Natural killer cell (primary cell): ENCODE results near the gene LMAN2L. TPM values are rescaled to one million over a fixed set of nuclear protein-coding genes. Genes with fewer than 3 reads are reported as not detected.

Experiments
- ATAC-seq, 3 donors: fragments of 150-1000 bp in 2 of 3; fragments of 200-7000 bp in 1 of 3; cut with Tn5 transposase; 1 replicate in 1 of 3; 2 replicates in 2 of 3; pipeline ENCODE4 v1.10.0; 2021; ENCODE audit warnings: mild to moderate bottlenecking in 2 of 3, moderate library complexity in 2 of 3
- DNase-seq, 2 donors: peaks; one replicate each; pipeline versions ENCODE4 v3.0.0 to v3.0.0-alpha.2; 2013 to 2021; ENCODE audit warnings: mixed read lengths in 1 of 2
- H3K27ac ChIP-seq: one replicate; pipeline ENCODE4 v1.5.1; 2013; ENCODE audit warnings: mild to moderate bottlenecking, low read length
- H3K27me3 ChIP-seq: one replicate; pipeline ENCODE4 v1.6.1; 2013; ENCODE audit warnings: low read length; ENCODE audit not compliant: control insufficient read depth, insufficient read depth
- H3K36me3 ChIP-seq: one replicate; pipeline ENCODE4 v1.6.1; 2013; ENCODE audit warnings: low read length; ENCODE audit not compliant: control insufficient read depth, insufficient read depth
- H3K4me1 ChIP-seq: one replicate; pipeline ENCODE4 v1.6.1; 2013; ENCODE audit warnings: low read length; ENCODE audit not compliant: control insufficient read depth, insufficient read depth
- H3K4me3 ChIP-seq: one replicate; pipeline ENCODE4 v1.5.1; 2013; ENCODE audit warnings: low read length
- H3K9me3 ChIP-seq: one replicate; pipeline ENCODE4 v1.6.1; 2013; ENCODE audit warnings: low read length; ENCODE audit not compliant: control insufficient read depth, insufficient read depth
- H3K27ac Mint-ChIP-seq, 2 donors: one replicate each; pipeline ENCODE4 v1.8.0; 2022; ENCODE audit warnings: mild to moderate bottlenecking in 2 of 2, mixed read lengths in 2 of 2, moderate library complexity in 1 of 2
- H3K27me3 Mint-ChIP-seq, 2 donors: one replicate each; pipeline ENCODE4 v1.8.0; 2022; ENCODE audit warnings: low read depth in 2 of 2, mixed read lengths in 2 of 2
- H3K36me3 Mint-ChIP-seq: one replicate; pipeline ENCODE4 v1.8.0; 2022; ENCODE audit warnings: mixed read lengths
- H3K4me1 Mint-ChIP-seq, 2 donors: one replicate each; pipeline ENCODE4 v1.8.0; 2022; ENCODE audit warnings: mixed read lengths in 2 of 2
- H3K4me3 Mint-ChIP-seq: one replicate; pipeline ENCODE4 v1.8.0; 2022; ENCODE audit warnings: mild to moderate bottlenecking, moderate library complexity, mixed read lengths
- H3K9me3 Mint-ChIP-seq, 2 donors: one replicate each; pipeline ENCODE4 v1.8.0; 2022; ENCODE audit warnings: mixed read lengths in 2 of 2
- WGBS: methylation state at CpG from one replicate; pipeline ENCODE4 v1.1.7; 2013; ENCODE audit warnings: missing lambda C conversion rate; ENCODE audit not compliant: insufficient coverage; 5-methylcytosine and 5-hydroxymethylcytosine counted together
- intact Hi-C: fragments of 100-400 bp; cut with micrococcal nuclease; formaldehyde crosslinking; loops from one replicate; pipeline ENCODE4 v1.14.2; 2022
- total RNA-seq, 4 donors: library from RNA; stranded (reverse); fragments of 120-200 nt in 1 of 4; gene quantifications; one replicate each; pipeline versions ENCODE4 v1.2.3 to v1.2.4, GENCODE V29; 2013 to 2022
- TF ChIP-seq, protein P1 (sequence below): fragments of 200-600 bp; IDR thresholded peaks from one replicate; pipeline ENCODE4 v1.8.0; 2022; ENCODE audit warnings: antibody characterized with exemption

The LMAN2L gene
- total RNA-seq, 3 donors from 2014 or later (not counting 1 experiment from before 2014, with no cell fraction given): 4.0 to 7.9 (median 5.9) TPM

DNA sequence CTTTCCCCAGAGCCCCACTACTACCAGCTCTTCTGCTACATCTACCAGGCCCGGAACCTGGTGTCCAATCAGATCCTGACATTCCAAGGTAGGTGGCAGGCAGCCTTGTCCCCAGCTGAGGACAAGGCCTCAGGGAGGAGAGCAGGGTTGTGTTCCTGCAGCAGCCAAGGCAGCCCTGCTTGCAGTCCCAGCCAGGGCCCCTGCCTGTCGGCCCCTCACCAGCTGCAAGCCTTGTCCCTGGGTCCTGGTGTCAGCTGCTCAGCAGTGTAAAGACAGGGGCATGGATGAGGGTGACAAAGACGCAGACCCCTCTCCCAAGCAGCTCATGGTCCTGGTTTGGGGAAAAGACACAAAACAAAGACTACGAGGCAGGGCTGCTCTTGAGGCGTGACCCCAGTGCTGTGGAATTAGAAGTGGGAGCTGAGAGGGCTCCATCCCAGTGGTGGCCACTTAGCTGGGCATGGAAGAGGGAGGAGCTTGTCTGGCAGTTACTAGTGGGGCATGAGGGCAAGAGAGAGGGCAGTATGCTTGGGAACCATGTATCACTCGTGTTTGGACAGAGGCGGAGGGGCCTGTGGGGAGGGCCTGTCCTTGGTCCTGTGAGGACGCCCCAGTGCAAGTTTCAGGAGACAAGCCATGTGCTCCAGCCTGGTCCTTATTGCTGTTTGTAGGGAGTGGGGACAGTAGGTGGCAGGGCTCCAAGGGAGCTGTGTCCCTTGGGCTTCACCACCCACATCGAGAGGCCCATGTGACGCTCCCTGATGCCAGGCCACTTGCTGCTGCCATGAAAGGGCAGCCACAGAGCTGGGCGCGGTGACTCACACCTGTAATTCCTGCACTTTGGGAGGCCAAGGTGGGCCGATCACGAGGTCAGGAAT, 47.5 kb downstream of the LMAN2L start:
- Mint-ChIP-seq H3K36me3 (no peaks in the 10 kb centered on the region), H3K27ac (no peak overlapping the region), H3K4me3 (no peak overlapping the region), H3K27me3 (no peaks in the 10 kb centered on the region), H3K9me3 (no peaks in the 10 kb centered on the region), H3K4me1 (no peaks in the 10 kb centered on the region)
- TF ChIP-seq, protein P1, sequence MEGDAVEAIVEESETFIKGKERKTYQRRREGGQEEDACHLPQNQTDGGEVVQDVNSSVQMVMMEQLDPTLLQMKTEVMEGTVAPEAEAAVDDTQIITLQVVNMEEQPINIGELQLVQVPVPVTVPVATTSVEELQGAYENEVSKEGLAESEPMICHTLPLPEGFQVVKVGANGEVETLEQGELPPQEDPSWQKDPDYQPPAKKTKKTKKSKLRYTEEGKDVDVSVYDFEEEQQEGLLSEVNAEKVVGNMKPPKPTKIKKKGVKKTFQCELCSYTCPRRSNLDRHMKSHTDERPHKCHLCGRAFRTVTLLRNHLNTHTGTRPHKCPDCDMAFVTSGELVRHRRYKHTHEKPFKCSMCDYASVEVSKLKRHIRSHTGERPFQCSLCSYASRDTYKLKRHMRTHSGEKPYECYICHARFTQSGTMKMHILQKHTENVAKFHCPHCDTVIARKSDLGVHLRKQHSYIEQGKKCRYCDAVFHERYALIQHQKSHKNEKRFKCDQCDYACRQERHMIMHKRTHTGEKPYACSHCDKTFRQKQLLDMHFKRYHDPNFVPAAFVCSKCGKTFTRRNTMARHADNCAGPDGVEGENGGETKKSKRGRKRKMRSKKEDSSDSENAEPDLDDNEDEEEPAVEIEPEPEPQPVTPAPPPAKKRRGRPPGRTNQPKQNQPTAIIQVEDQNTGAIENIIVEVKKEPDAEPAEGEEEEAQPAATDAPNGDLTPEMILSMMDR: no peak
- Histone ChIP-seq H3K36me3 (no peaks in the 10 kb centered on the region), H3K27ac (no peak overlapping the region), H3K4me3 (no peak overlapping the region), H3K27me3 (no peaks in the 10 kb centered on the region), H3K9me3 (no peaks in the 10 kb centered on the region), H3K4me1 (no peaks in the 10 kb centered on the region)
- ATAC-seq: no peak
- 92% methylated on average over 14 of the region's 14 CpGs for WGBS
- DNase-seq: no peak
- intact Hi-C loops: no loop called here

DNA sequence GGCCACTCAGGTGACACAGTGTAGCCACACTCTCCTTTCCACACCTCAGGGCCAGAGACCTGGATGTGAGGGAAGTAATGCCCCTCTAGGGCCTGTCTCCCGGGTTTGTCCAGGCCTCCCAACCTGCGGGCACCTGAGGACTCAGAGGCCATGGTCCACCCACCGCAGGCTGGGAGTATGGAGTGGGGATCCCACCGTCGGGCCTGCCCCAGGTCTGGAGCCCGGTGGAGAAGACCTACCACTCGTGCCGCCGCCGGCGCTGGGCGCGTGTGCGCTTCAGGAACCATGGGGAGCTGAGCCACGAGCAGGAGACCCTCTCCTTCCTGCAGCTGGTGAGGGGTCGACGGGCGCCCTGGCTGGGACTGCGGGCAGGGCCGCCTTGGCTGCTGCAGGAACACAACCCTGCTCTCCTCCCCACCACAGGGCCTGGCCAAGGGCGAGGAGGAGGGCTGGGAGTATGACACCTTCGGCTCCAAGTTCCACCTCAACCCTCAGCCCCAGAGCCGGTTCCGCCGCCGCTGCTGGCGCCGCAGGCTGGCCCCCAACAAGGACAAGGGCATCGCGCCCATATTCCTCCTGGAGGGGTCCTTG, 48.7 kb downstream of the LMAN2L start:
- Mint-ChIP-seq H3K27ac (no peak overlapping the region), H3K9me3 (no peaks in the 10 kb centered on the region)
- 94% methylated on average over 30 of the region's 30 CpGs for WGBS

DNA sequence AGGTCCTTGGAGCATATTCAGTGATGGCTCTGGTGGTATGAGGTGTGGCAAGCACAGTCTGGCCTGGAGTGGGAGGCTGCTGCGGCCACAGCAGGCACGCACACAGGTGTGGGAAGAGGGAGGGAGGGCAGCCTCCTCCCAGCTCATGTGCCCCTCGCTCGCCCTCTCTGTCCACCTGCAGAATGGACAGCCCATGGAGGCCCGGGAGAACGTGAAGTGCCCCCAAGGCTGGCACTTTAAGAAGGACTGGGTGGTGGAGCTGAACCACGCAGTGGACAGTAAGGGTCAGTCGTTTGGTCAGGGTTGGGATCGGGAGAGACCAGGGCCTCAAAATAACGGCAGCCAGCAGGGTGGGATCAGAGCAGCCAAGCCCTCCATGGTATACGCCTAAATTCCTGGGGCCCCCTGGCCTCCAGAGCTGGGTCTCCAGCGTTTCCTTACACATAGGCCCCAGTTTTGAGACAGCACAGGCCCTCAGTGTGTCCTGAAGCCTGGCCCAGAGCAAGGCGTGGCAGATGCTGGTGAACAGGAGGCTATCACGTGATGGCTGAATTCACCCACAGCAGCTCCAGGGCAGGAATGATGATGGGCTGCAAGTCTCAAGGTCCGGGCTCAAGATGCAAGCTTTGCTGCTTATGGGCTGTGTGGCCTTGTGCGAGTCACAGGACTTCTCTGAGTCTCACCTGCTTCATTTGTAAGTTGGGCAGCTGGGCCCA, 49.4 kb downstream of the LMAN2L start:
- Mint-ChIP-seq H3K4me3 (no peak overlapping the region), H3K36me3 (no peaks in the 10 kb centered on the region), H3K4me1 (no peaks in the 10 kb centered on the region), H3K27me3 (no peaks in the 10 kb centered on the region), H3K27ac (no peak overlapping the region), H3K9me3 (no peaks in the 10 kb centered on the region)
- TF ChIP-seq, protein P1: no peak
- Histone ChIP-seq H3K4me3 (no peak overlapping the region), H3K36me3 (no peaks in the 10 kb centered on the region), H3K27ac (no peak overlapping the region), H3K4me1 (no peaks in the 10 kb centered on the region), H3K27me3 (no peaks in the 10 kb centered on the region), H3K9me3 (no peaks in the 10 kb centered on the region)
- DNase-seq: no peak
- intact Hi-C loops: no loop called here
- WGBS: 92% methylated on average over 16 of the region's 16 CpGs
- ATAC-seq: no peak

More for the DNA sequence above, 48.7 kb downstream of the LMAN2L start:
- no peak overlapping the region for H3K4me3 ChIP-seq
- H3K4me1 ChIP-seq: no peaks in the 10 kb centered on the region
- H3K36me3 ChIP-seq: no peaks in the 10 kb centered on the region
- Mint-ChIP-seq H3K4me1 (no peaks in the 10 kb centered on the region), H3K4me3 (no peak overlapping the region), H3K27me3 (no peaks in the 10 kb centered on the region), H3K36me3 (no peaks in the 10 kb centered on the region)
- intact Hi-C loops: no loop called here
- DNase-seq: no peak
- H3K9me3 ChIP-seq: no peaks in the 10 kb centered on the region
- H3K27ac ChIP-seq: no peak overlapping the region
- ATAC-seq: no peak
- TF ChIP-seq, protein P1: no peak
- no peaks in the 10 kb centered on the region for H3K27me3 ChIP-seq
